ENCODE data around the gene TOR1B. TPM values are rescaled to one million over a fixed set of nuclear protein-coding genes. Genes with fewer than 3 reads are reported as not detected.
A peak's percentile ranks its signal among the peaks of the same experiment; 100 is the strongest.
"Not testable (repeated sequence)": the region's sequence is repeated elsewhere in the genome, so short reads cannot be mapped to it uniquely, and the experiment has no call there.

Gene TOR1B, protein sequence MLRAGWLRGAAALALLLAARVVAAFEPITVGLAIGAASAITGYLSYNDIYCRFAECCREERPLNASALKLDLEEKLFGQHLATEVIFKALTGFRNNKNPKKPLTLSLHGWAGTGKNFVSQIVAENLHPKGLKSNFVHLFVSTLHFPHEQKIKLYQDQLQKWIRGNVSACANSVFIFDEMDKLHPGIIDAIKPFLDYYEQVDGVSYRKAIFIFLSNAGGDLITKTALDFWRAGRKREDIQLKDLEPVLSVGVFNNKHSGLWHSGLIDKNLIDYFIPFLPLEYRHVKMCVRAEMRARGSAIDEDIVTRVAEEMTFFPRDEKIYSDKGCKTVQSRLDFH
- total RNA-seq (25.5 TPM), polyA plus RNA-seq (10 to 100 TPM; 11.6 to 27.2 (median 14.5) TPM)

DNA sequence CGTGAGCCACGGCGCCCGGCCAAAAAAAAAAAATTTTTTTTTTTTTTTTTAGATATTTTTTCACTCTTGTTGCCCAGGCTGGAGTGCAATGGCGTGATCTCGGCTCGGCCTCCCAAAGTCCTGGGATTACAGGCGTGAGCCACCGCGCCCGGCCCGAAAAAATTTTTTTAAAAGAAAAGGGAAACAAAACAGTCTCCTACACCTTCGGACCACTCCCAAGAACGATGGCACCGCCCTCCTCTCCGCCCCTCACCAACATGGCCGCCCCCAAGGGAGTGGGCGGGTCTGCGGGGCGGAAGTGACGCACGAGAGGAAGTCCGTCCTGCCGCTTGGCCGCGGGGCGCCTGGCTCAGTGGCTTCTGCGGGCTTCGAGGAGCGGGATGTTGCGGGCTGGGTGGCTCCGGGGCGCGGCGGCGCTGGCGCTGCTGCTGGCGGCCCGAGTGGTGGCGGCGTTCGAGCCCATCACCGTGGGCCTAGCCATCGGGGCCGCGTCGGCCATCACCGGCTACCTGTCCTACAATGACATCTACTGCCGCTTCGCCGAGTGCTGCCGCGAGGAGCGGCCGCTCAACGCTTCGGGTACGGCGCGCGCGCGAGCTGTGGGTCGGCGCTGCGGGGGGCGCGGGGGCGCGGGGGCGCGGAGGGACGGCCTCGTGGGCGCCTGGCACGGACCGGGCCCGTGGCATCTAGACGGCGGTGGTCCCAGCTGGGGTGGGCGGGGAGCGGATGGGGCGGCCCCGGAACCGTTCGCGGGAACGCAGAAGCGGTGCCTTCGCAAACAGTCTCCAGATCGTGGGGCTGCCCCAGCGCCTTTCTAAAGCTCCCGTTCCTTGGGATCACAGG, at the start of gene TOR1B:
TOR1B (plus strand) TSS at position 352 of the 843 bp plus-strand sequence; CDS start at position 381, 29 bp downstream.
- H3K27ac Mint-ChIP-seq: peak within 1 kb of the TSS; percentile 93 to 96 (median 93)
- Histone ChIP-seq H3K9me3 (ENCODE audit: control insufficient read depth in 2 of 2, low read length in 2 of 2) (no peaks in the 10 kb centered on the region), H3K36me3 (ENCODE audit: control insufficient read depth, insufficient read depth, low read length) (peaks cover 8% of the 10 kb centered on the region), H3K27ac (ENCODE audit: insufficient read depth, low read length, poor library complexity, severe bottlenecking) (peak within 1 kb of the TSS; percentile 81), H3K4me1 (ENCODE audit: control insufficient read depth, insufficient read depth, low read length, poor library complexity, severe bottlenecking) (peaks cover 11% of the 10 kb centered on the region), H3K4me3 (ENCODE audit: low read depth, low read length) (peak within 1 kb of the TSS; percentile 84), H3K27me3 (ENCODE audit: control insufficient read depth, insufficient read depth, low read length) (no peaks in the 10 kb centered on the region)
- H3K27me3 Mint-ChIP-seq: no peaks in the 10 kb centered on the region
- ATAC-seq (ENCODE audit: low read depth in 2 of 2) (peak; percentile 94 to 95), DNase-seq (peak; percentile 94 to 96 (median 96))
- peaks cover 0 to 28% (median 19%) of the 10 kb centered on the region in 4 donors for H3K4me1 Mint-ChIP-seq
- peak within 1 kb of the TSS; percentile 93 to 98 (median 96) for H3K4me3 Mint-ChIP-seq
- no peaks in the 10 kb centered on the region for H3K9me3 Mint-ChIP-seq
- H3K36me3 Mint-ChIP-seq: peaks cover 16% of the 10 kb centered on the region

DNA sequence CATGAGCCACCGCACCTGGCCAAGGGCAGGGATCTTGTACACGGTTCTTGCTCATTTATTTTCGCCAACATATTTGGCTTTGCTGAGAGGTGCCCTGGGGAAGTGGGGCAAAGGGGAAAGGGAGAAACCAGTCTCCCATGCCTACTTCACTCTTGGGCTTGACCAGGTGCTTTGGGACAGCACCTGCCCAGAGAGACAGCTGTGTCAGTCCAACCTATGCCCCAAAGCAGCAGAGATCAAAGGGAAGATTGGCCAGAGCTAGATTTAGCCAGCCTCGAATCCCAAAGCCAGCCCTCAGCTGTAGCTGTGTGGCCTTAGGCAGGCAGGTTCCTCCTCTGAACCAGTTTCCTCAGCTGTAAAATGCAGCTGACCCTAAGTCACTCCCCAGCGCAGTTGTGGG, 47.8 kb upstream of the TOR1B start:
- DNase-seq (no peak), ATAC-seq (ENCODE audit: low read depth in 2 of 2) (no peak)
- Mint-ChIP-seq H3K4me1 (peaks cover 0 to 23% (median 10%) of the 10 kb centered on the region in 4 donors), H3K36me3 (no peaks in the 10 kb centered on the region), H3K27ac (no peak overlapping the region), H3K9me3 (no peaks in the 10 kb centered on the region), H3K4me3 (no peak overlapping the region), H3K27me3 (peaks cover 35% of the 10 kb centered on the region)
- H3K27ac ChIP-seq (ENCODE audit: insufficient read depth, low read length, poor library complexity, severe bottlenecking): no peak overlapping the region
- no peak overlapping the region for H3K4me3 ChIP-seq (ENCODE audit: low read depth, low read length)
- H3K27me3 ChIP-seq (ENCODE audit: control insufficient read depth, insufficient read depth, low read length): no peaks in the 10 kb centered on the region
- H3K36me3 ChIP-seq (ENCODE audit: control insufficient read depth, insufficient read depth, low read length): no peaks in the 10 kb centered on the region
- H3K4me1 ChIP-seq (ENCODE audit: control insufficient read depth, insufficient read depth, low read length, poor library complexity, severe bottlenecking): peaks cover 11% of the 10 kb centered on the region
- no peaks in the 10 kb centered on the region for H3K9me3 ChIP-seq (ENCODE audit: control insufficient read depth in 2 of 2, low read length in 2 of 2)

DNA sequence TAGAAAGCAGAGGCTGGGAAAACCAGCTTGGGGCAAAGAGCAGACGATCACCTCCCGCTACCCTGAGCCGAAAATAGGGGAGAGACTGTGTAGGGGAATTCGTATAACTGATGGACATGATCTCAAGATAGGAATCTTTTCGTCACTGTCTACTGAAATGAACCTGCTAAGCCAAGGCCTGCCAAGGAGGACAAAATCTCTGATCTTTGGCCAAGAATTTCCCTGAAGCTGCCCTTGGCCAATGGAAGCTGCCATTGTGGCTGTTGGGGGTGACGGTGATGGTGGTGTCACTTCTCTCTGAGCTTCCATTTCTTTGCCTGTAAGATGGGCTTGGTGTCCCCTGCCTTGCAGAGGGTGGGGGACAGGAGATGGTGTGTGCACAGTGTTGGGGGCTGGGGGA, 46.8 kb upstream of the TOR1B start:
- Mint-ChIP-seq H3K4me3 (no peak overlapping the region), H3K27ac (no peak overlapping the region), H3K27me3 (peaks cover 35% of the 10 kb centered on the region), H3K9me3 (no peaks in the 10 kb centered on the region), H3K4me1 (peaks cover 0 to 23% (median 10%) of the 10 kb centered on the region in 4 donors), H3K36me3 (no peaks in the 10 kb centered on the region)
- Histone ChIP-seq H3K27me3 (ENCODE audit: control insufficient read depth, insufficient read depth, low read length) (no peaks in the 10 kb centered on the region), H3K36me3 (ENCODE audit: control insufficient read depth, insufficient read depth, low read length) (no peaks in the 10 kb centered on the region), H3K4me3 (ENCODE audit: low read depth, low read length) (no peak overlapping the region), H3K27ac (ENCODE audit: insufficient read depth, low read length, poor library complexity, severe bottlenecking) (no peak overlapping the region), H3K4me1 (ENCODE audit: control insufficient read depth, insufficient read depth, low read length, poor library complexity, severe bottlenecking) (peaks cover 11% of the 10 kb centered on the region), H3K9me3 (ENCODE audit: control insufficient read depth in 2 of 2, low read length in 2 of 2) (no peaks in the 10 kb centered on the region)
- ATAC-seq (ENCODE audit: low read depth in 2 of 2) (no peak), DNase-seq (no peak)

DNA sequence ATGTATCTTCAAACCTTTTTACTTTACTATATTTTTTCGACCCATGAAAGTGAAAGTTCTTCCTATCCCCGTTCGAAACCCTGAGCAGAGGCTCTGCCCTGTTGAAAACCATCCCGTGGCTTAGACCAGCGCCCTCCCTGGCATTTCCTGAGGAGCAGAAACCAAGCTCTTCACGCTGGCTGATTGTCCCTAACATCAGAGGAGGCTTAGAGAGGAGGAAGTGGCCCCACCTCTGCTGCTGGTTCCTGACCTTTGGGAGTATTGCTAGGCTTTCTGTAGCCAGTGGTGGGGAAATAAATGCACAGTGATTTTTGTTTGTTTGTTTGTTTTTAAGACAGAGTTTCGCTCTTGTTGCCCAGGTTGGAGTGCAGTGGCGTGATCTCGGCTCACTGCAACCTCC, 45.9 kb upstream of the TOR1B start:
- no peak for ATAC-seq (ENCODE audit: low read depth in 2 of 2)
- no peaks in the 10 kb centered on the region for H3K36me3 ChIP-seq (ENCODE audit: control insufficient read depth, insufficient read depth, low read length)
- no peak overlapping the region for H3K4me3 ChIP-seq (ENCODE audit: low read depth, low read length)
- no peaks in the 10 kb centered on the region for H3K9me3 ChIP-seq (ENCODE audit: control insufficient read depth in 2 of 2, low read length in 2 of 2)
- Mint-ChIP-seq H3K4me1 (peaks cover 0 to 23% (median 10%) of the 10 kb centered on the region in 4 donors), H3K9me3 (no peaks in the 10 kb centered on the region), H3K4me3 (peak overlapping the region in 1 of 4 donors; percentile 52), H3K27me3 (peaks cover 31% of the 10 kb centered on the region), H3K36me3 (no peaks in the 10 kb centered on the region), H3K27ac (no peak overlapping the region)
- no peak for DNase-seq
- peaks cover 11% of the 10 kb centered on the region for H3K4me1 ChIP-seq (ENCODE audit: control insufficient read depth, insufficient read depth, low read length, poor library complexity, severe bottlenecking)
- H3K27ac ChIP-seq (ENCODE audit: insufficient read depth, low read length, poor library complexity, severe bottlenecking): no peak overlapping the region
- no peaks in the 10 kb centered on the region for H3K27me3 ChIP-seq (ENCODE audit: control insufficient read depth, insufficient read depth, low read length)

DNA sequence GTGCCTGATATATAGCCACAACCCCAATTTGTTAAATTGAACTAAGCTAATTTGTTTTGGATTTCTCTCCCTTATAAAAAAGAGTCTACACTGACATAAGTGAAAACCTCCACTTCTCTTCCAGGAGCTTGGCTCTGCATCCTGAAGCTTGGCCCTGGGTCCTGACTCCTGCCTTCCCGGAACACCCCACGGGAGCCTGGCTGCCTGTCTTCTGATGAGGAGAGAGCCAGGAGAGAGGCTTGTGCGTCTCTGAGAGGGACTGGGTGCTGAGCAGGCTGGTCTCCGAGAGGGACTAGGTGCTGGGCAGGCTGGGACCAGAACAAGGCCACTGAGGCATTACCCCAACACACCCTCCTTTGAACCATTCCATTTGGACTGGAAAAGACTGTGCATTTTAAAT, 43.7 kb upstream of the TOR1B start:
- Mint-ChIP-seq H3K27ac (no peak overlapping the region), H3K4me1 (peaks cover 0 to 14% (median 4%) of the 10 kb centered on the region in 4 donors), H3K27me3 (peaks cover 11% of the 10 kb centered on the region), H3K36me3 (no peaks in the 10 kb centered on the region), H3K4me3 (no peak overlapping the region), H3K9me3 (peaks cover 0 to 2% (median 0%) of the 10 kb centered on the region in 7 donors)
- Histone ChIP-seq H3K4me3 (ENCODE audit: low read depth, low read length) (no peak overlapping the region), H3K36me3 (ENCODE audit: control insufficient read depth, insufficient read depth, low read length) (no peaks in the 10 kb centered on the region), H3K27me3 (ENCODE audit: control insufficient read depth, insufficient read depth, low read length) (no peaks in the 10 kb centered on the region), H3K4me1 (ENCODE audit: control insufficient read depth, insufficient read depth, low read length, poor library complexity, severe bottlenecking) (peaks cover 3% of the 10 kb centered on the region), H3K27ac (ENCODE audit: insufficient read depth, low read length, poor library complexity, severe bottlenecking) (no peak overlapping the region), H3K9me3 (ENCODE audit: control insufficient read depth in 2 of 2, low read length in 2 of 2) (no peaks in the 10 kb centered on the region)
- no peak for ATAC-seq (ENCODE audit: low read depth in 2 of 2)
- DNase-seq: no peak

DNA sequence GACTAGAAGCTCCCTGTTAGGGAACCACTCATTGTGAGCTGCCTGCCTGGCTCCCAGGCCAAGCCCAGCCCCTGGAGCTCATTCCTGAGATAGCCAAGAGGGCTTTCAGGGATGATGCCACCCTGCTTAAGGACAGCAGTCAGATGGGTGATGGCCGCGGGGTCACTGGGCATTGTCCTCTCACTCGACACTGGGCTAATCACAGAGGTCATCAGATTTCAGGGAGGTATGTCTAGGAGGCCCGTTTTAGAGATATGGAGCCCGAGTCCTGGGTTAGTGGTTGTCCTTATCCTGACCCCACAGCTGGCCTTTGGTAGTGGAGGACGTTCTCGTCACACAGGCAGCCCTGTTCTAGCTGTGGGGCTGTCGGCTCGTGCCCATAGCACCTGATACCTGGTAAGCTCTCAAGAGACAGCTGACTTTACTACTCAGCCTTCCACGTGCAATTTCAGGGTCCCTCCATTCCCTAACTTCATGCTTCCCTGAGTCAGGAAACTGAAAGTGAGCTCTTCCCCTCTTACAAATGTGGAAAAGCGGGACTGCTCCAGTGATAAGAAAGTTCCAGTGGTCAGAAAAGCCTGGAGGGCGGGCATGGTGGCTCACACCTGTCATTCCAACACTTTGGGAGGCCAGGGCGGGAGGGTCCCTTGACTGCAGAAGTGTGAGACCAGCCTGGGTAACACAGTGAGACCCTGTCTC, 43.0 kb upstream of the TOR1B start:
- H3K27ac Mint-ChIP-seq: peak overlapping the region in 1 of 3 donors; percentile 52
- no peaks in the 10 kb centered on the region for H3K36me3 Mint-ChIP-seq
- peaks cover 11% of the 10 kb centered on the region for H3K27me3 Mint-ChIP-seq
- peaks cover 0 to 14% (median 4%) of the 10 kb centered on the region in 4 donors for H3K4me1 Mint-ChIP-seq
- peaks cover 0 to 2% (median 0%) of the 10 kb centered on the region in 7 donors for H3K9me3 Mint-ChIP-seq
- Histone ChIP-seq H3K9me3 (ENCODE audit: control insufficient read depth in 2 of 2, low read length in 2 of 2) (no peaks in the 10 kb centered on the region), H3K36me3 (ENCODE audit: control insufficient read depth, insufficient read depth, low read length) (no peaks in the 10 kb centered on the region), H3K27me3 (ENCODE audit: control insufficient read depth, insufficient read depth, low read length) (no peaks in the 10 kb centered on the region), H3K4me3 (ENCODE audit: low read depth, low read length) (no peak overlapping the region), H3K4me1 (ENCODE audit: control insufficient read depth, insufficient read depth, low read length, poor library complexity, severe bottlenecking) (peaks cover 3% of the 10 kb centered on the region), H3K27ac (ENCODE audit: insufficient read depth, low read length, poor library complexity, severe bottlenecking) (no peak overlapping the region)
- H3K4me3 Mint-ChIP-seq: no peak overlapping the region
- ATAC-seq (ENCODE audit: low read depth in 2 of 2): no peak
- no peak for DNase-seq

DNA sequence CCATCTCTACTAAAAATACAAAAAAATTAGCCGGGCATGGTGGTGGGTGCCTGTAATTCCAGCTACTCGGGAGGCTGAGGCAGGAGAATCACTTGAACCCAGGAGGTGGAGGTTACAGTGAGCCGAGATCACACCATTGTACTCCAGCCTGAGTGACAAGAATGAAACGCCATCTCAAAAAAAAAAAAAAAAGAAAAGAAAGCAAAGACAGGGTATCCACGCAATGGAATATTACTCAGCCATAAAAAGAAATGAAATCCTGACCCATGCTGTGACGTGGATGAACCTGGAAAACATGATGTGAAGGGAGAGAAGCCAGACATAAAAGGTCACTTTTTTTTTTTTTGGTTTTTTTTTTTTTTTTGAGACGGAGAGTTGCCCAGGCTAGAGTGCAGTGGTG, 42.2 kb upstream of the TOR1B start:
- not testable (repeated sequence) for ATAC-seq (ENCODE audit: low read depth in 2 of 2); H3K9me3 ChIP-seq (ENCODE audit: control insufficient read depth in 2 of 2, low read length in 2 of 2); H3K4me1 ChIP-seq (ENCODE audit: control insufficient read depth, insufficient read depth, low read length, poor library complexity, severe bottlenecking); H3K36me3 Mint-ChIP-seq; H3K9me3 Mint-ChIP-seq; H3K4me3 ChIP-seq (ENCODE audit: low read depth, low read length); H3K27ac ChIP-seq (ENCODE audit: insufficient read depth, low read length, poor library complexity, severe bottlenecking); DNase-seq; H3K4me3 Mint-ChIP-seq; H3K36me3 ChIP-seq (ENCODE audit: control insufficient read depth, insufficient read depth, low read length); H3K27ac Mint-ChIP-seq; H3K27me3 ChIP-seq (ENCODE audit: control insufficient read depth, insufficient read depth, low read length)
- peaks cover 0 to 14% (median 4%) of the 10 kb centered on the region in 4 donors for H3K4me1 Mint-ChIP-seq
- peaks cover 18% of the 10 kb centered on the region for H3K27me3 Mint-ChIP-seq

Data from CD4-positive, CD25-positive, alpha-beta regulatory T cell (primary cell).